ES-I3 (cell line): ENCODE measurements around the gene ZNF543.
A peak's percentile ranks its signal among the peaks of the same experiment; 100 is the strongest.

Source experiments
- H3K36me3 ChIP-seq: 2 replicates; pipeline ENCODE4 v1.6.1; 2013; ENCODE audit warnings: mild to moderate bottlenecking, low read length, control low read depth, moderate library complexity; ENCODE audit not compliant: insufficient read depth
- H3K4me1 ChIP-seq: 2 replicates; pipeline ENCODE4 v1.6.1; 2013; ENCODE audit warnings: mild to moderate bottlenecking, control low read depth, low read length; ENCODE audit not compliant: insufficient read depth
- H3K9ac ChIP-seq: 2 replicates; pipeline ENCODE4 v1.6.1; 2013; ENCODE audit warnings: low read depth, mild to moderate bottlenecking, low read length, moderate library complexity
- H3K9me3 ChIP-seq: 2 replicates; pipeline ENCODE4 v1.6.1; 2013; ENCODE audit warnings: mild to moderate bottlenecking, low read length, moderate library complexity; ENCODE audit not compliant: control insufficient read depth, insufficient read depth

ZNF543 gene

GRCh38 chr19:57302020-57302465 is 18.2 kb upstream of the ZNF543 start:
- peaks cover 3% of the 10 kb centered on the region; the same call in 1 of the 2 replicates for H3K36me3 ChIP-seq
- H3K9ac ChIP-seq, result no peak overlapping the region
- no peaks in the 10 kb centered on the region for H3K9me3 ChIP-seq
- H3K4me1 ChIP-seq, result peaks cover 15% of the 10 kb centered on the region; the same call in 1 of the 2 replicates

DNA sequence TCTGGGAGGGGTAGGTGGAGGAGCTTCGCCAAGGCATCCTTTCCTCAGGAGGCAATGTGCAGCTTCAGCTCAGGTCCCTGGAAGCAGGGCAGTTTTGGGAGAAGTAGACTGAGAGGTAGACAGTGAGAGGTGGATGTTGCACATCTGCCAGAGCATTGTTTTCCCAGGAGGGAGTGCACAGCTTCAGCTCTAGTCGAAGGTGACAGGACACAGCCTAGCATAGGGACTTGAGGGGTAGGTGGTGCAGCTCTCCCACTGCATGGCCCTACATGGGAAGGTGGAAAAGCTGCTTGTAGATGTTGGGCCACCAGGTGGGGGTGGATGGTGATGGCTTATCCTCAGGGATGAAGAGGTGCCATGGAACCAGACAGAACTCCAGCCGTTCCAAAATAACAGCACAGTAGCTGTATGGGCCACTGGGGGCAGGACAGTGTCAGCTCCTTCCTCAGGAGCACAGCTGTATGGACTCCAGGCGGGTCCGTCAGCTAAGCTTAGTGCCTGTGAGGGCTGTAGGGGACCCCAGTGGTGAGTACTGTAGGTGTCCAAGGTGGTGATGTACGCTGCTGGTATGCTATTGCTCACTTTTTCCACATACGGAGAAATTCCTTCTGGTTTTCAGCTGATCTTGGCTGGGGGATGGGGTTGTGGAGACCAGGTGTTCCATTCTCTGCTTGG is 17.4 kb upstream of the ZNF543 start:
- H3K4me1 ChIP-seq, result peaks cover 15% of the 10 kb centered on the region; the same call in 1 of the 2 replicates
- no peaks in the 10 kb centered on the region for H3K9me3 ChIP-seq
- no peak overlapping the region for H3K9ac ChIP-seq
- peaks cover 3% of the 10 kb centered on the region; the same call in 1 of the 2 replicates for H3K36me3 ChIP-seq

GRCh38 chr19:57305056-57305455 is 15.2 kb upstream of the ZNF543 start:
- Histone ChIP-seq H3K9ac (no peak overlapping the region), H3K36me3 (no peaks in the 10 kb centered on the region), H3K4me1 (peaks cover 15% of the 10 kb centered on the region; the same call in 1 of the 2 replicates), H3K9me3 (no peaks in the 10 kb centered on the region)

DNA sequence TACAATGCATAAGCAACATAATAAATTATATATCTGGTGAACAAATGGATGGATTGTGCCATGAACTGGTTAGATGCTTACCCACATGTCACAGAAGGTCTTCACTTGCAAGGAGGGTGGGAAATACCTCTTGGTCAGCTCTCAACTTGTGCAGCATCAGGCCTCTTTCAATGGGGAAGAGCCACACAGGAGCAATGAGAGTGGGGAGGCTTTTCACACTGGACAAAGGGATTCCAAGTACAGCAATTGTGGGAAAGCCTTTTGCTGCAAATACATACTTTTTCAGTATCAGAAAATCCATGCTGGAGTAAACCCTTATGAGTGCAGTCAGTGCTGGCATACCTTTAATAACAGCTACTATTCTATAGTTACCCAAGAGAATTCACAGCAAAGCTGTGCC is 11.8 kb upstream of the ZNF543 start:
- H3K36me3 ChIP-seq, result no peaks in the 10 kb centered on the region
- no peak overlapping the region for H3K9ac ChIP-seq
- H3K9me3 ChIP-seq, result no peaks in the 10 kb centered on the region
- H3K4me1 ChIP-seq, result no peaks in the 10 kb centered on the region

- Histone ChIP-seq H3K36me3 (no peaks in the 10 kb centered on the region), H3K9ac (no peak overlapping the region), H3K4me1 (no peaks in the 10 kb centered on the region), H3K9me3 (no peaks in the 10 kb centered on the region)
These were observed 9.5 kb upstream of the ZNF543 start for GRCh38 chr19:57310792-57311191.

- H3K9ac ChIP-seq, result no peak overlapping the region
- no peaks in the 10 kb centered on the region for H3K36me3 ChIP-seq
- H3K4me1 ChIP-seq, result no peaks in the 10 kb centered on the region
- H3K9me3 ChIP-seq, result no peaks in the 10 kb centered on the region
These were observed 6.1 kb upstream of the ZNF543 start for GRCh38 chr19:57314146-57314545.

GRCh38 chr19:57317503-57317902 is 2.8 kb upstream of the ZNF543 start:
- H3K9me3 ChIP-seq, result no peaks in the 10 kb centered on the region
- no peaks in the 10 kb centered on the region for H3K4me1 ChIP-seq
- no peaks in the 10 kb centered on the region for H3K36me3 ChIP-seq
- peak overlapping the region; percentile 54; the same call in 1 of the 2 replicates for H3K9ac ChIP-seq

DNA sequence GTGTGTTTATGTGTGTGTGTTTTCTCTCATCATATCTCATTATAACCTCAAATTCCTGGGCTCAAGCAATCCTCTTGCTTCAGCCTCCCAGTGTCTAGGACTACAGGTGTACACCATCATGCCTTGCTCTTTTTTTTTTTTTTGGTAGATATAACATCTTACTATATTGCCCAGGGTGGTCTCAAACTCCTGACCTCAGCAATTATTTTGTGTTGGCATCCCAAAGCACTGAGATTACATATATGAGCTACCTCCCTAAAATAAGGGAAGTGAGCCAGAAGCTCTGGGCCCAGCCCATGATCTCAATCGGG is 448 bp upstream of the ZNF543 start:
- Histone ChIP-seq H3K9me3 (no peaks in the 10 kb centered on the region), H3K9ac (peak overlapping the region; percentile 84; the same call in 1 of the 2 replicates), H3K36me3 (peaks cover under 1% of the 10 kb centered on the region; the same call in 1 of the 2 replicates), H3K4me1 (no peaks in the 10 kb centered on the region)

GRCh38 chr19:57321116-57321515 is 844 bp downstream of the ZNF543 start:
- no peaks in the 10 kb centered on the region for H3K9me3 ChIP-seq

DNA sequence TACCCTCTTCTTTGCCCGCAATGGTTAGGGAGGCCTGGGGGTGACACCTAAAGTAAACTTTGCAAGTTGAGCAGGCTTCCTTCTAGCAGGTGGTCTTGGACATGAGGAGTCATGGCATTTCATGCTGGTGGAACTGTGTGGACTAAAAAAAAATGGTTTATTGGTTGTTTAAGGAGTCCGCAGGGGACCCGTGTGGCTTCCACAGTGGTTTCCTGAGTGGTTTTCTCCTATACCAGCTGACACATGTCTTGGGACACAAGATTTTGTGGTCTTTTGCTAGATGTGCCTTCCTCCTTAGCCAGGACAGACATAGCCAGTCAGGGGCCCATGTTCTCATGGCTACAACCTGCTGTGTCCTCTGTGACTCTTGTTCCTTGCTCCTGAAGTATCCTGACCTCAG is 1.5 kb downstream of the ZNF543 start:
- Histone ChIP-seq H3K36me3 (peaks cover 7% of the 10 kb centered on the region), H3K9ac (peak overlapping the region; percentile 84; the same call in 1 of the 2 replicates), H3K4me1 (no peaks in the 10 kb centered on the region), H3K9me3 (no peaks in the 10 kb centered on the region)

More at GRCh38 chr19:57321116-57321515, 844 bp downstream of the ZNF543 start:
- Histone ChIP-seq H3K36me3 (peaks cover 7% of the 10 kb centered on the region; the same call in 1 of the 2 replicates), H3K9ac (peak overlapping the region; percentile 84), H3K4me1 (no peaks in the 10 kb centered on the region)

GRCh38 chr19:57324992-57325391 is 4.7 kb downstream of the ZNF543 start:
- Histone ChIP-seq H3K4me1 (no peaks in the 10 kb centered on the region), H3K36me3 (peaks cover 16% of the 10 kb centered on the region), H3K9ac (no peak overlapping the region), H3K9me3 (no peaks in the 10 kb centered on the region)

- Histone ChIP-seq H3K9ac (no peak overlapping the region), H3K36me3 (peaks cover 16% of the 10 kb centered on the region), H3K9me3 (no peaks in the 10 kb centered on the region), H3K4me1 (no peaks in the 10 kb centered on the region)
These were observed 7.7 kb downstream of the ZNF543 start for GRCh38 chr19:57327993-57328392.

- Histone ChIP-seq H3K4me1 (no peaks in the 10 kb centered on the region), H3K36me3 (no peaks in the 10 kb centered on the region), H3K9me3 (no peaks in the 10 kb centered on the region), H3K9ac (no peak overlapping the region)
These were observed 13.9 kb downstream of the ZNF543 start for GRCh38 chr19:57334191-57334590.

DNA sequence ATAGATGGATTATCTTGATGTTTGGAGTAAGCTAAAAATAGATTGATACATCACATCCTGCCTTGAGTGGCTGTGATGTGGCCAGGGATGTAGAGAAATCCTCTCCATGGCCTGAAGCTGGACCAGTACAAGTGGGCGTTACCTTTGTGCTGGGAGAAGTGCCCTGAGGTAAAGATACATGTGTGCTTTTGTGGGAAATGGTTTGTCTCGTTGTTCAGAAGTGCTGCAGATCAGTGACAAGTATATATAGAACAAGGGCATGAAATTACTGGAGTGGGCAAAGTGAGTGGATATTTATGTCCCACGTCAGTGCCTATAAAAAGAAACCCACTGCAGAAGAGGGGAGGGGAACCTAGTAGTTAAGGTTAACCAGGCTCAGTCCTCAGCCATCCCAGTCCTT is 18.6 kb downstream of the ZNF543 start:
- Histone ChIP-seq H3K9ac (no peak overlapping the region), H3K36me3 (no peaks in the 10 kb centered on the region), H3K9me3 (no peaks in the 10 kb centered on the region), H3K4me1 (no peaks in the 10 kb centered on the region)

DNA sequence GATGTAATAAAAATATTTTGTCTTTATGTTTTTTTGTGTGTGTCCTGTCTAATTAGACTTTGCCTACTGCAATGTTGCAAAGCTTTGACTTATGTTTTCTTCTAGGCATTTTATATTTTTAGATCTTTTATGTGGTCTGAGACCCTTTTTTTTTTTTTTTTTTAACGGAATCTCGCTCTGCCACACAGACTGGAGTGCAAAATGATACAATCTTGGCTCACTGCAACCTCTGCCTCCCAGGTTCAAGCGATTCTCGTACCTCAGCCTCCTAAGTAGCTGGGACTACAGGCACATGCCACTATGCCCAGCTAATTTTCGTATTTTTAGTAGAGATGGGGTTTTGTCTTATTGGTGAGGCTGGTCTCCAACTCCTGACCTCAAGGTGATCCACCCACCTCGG is 22.3 kb downstream of the ZNF543 start:
- Histone ChIP-seq H3K9ac (no peak overlapping the region), H3K9me3 (no peaks in the 10 kb centered on the region), H3K36me3 (no peaks in the 10 kb centered on the region), H3K4me1 (no peaks in the 10 kb centered on the region)
